Spleen (tissue), 11 donors: ENCODE measurements around the gene CPTP. TPM values are rescaled to one million over a fixed set of nuclear protein-coding genes. Genes with fewer than 3 reads are reported as not detected.

ENCODE experiments used
- DNase-seq: peaks from one replicate; pipeline ENCODE4 v3.0.0-alpha.2; 2020
- H3K27ac ChIP-seq, 8 donors: fragments of 200-600 bp; sonication (generic) in 7 of 8; 1 replicate in 4 of 8; 2 replicates in 4 of 8; pipeline versions ENCODE4 v1.5.0 to v1.8.0; 2016 to 2021; ENCODE audit warnings: inconsistent platforms in 4 of 8, mild to moderate bottlenecking in 4 of 8, moderate library complexity in 1 of 8
- H3K27me3 ChIP-seq, 7 donors: fragments of 200-600 bp; sonication (generic) in 6 of 7; replicated peaks in 1 of 7; 1 replicate in 4 of 7; 2 replicates in 3 of 7; pipeline versions ENCODE4 v1.5.0 to v1.8.0; 2016 to 2021; ENCODE audit warnings: inconsistent platforms in 3 of 7, mild to moderate bottlenecking in 1 of 7
- H3K36me3 ChIP-seq, 6 donors: fragments of 200-600 bp; sonication (generic) in 5 of 6; 1 replicate in 4 of 6; 2 replicates in 2 of 6; pipeline versions ENCODE4 v1.5.0 to v1.8.0; 2016 to 2021; ENCODE audit warnings: inconsistent platforms in 2 of 6
- H3K4me1 ChIP-seq, 6 donors: fragments of 200-600 bp; sonication (generic) in 5 of 6; 1 replicate in 3 of 6; 2 replicates in 3 of 6; pipeline versions ENCODE4 v1.5.0 to v1.8.0; 2016 to 2021; ENCODE audit warnings: inconsistent platforms in 3 of 6
- H3K4me3 ChIP-seq, 8 donors: fragments of 200-600 bp; sonication (generic) in 7 of 8; 1 replicate in 4 of 8; 2 replicates in 4 of 8; pipeline versions ENCODE4 v1.5.0 to v1.8.0; 2016 to 2021; ENCODE audit warnings: inconsistent platforms in 4 of 8, mild to moderate bottlenecking in 4 of 8, moderate library complexity in 2 of 8
- H3K9me3 ChIP-seq, 8 donors: fragments of 200-600 bp; sonication (generic) in 7 of 8; 1 replicate in 4 of 8; 2 replicates in 4 of 8; pipeline versions ENCODE4 v1.5.0 to v1.8.0; 2016 to 2021; ENCODE audit warnings: inconsistent platforms in 4 of 8
- CTCF ChIP-seq, 11 experiments: fragments of 200-600 bp in 7 of 11; fragments of 450-650 bp in 4 of 11; sonication (generic) in 4 of 11; IDR thresholded peaks in 8 of 11; conservative IDR thresholded peaks in 3 of 11; 1 replicate in 7 of 11; 2 replicates in 4 of 11; pipeline versions ENCODE4 v1.4.0 to v1.8.0; 2016 to 2021; ENCODE audit warnings: antibody characterized with exemption in 11 of 11, inconsistent platforms in 4 of 11, mild to moderate bottlenecking in 1 of 11
- POLR2A ChIP-seq, 3 donors: fragments of 450-650 bp; IDR thresholded peaks; one replicate each; pipeline ENCODE4 v1.5.1; 2017; ENCODE audit warnings: antibody characterized with exemption in 3 of 3, mild to moderate bottlenecking in 1 of 3
- POLR2AphosphoS5 ChIP-seq, 3 donors: sonication (generic); formaldehyde crosslinking; IDR thresholded peaks; one replicate each; pipeline ENCODE4 v1.5.1; 2017; ENCODE audit warnings: antibody characterized with exemption in 3 of 3
- WGBS, 5 donors: extraction: QIAGEN DNeasy Blood & Tissue Kit in 3 of 5; methylation state at CpG; one replicate each; pipeline versions ENCODE4 v1.1.5 to v1.1.7; 2013 to 2018; 5-methylcytosine and 5-hydroxymethylcytosine counted together
- intact Hi-C: fragments of 100-400 bp; cut with DNase I; formaldehyde crosslinking; loops from one replicate; pipeline ENCODE4 v1.15.0; 2023; ENCODE audit warnings: low total_unique reads
- polyA plus RNA-seq, 3 donors: library from polyadenylated mRNA; stranded (reverse); fragments of 200-250 nt; gene quantifications; one replicate each; pipeline ENCODE4 v1.2.1, GENCODE V29; 2013
- total RNA-seq, 7 donors: library from RNA; depleted of rRNA in 3 of 7; stranded (reverse); fragments of >200 nt in 3 of 7; fragmentation: NEBNext Ultra II Directional in 4 of 7; extraction: Animal tissue kit (Norgen Biotek cat#: 25700) in 4 of 7; gene quantifications; one replicate each; pipeline versions ENCODE4 v1.1.0 to v1.2.1, GENCODE V29; 2016 to 2021
- donor health status: healthy with polysubstance abuse.
- donor health status: DM: no; HTN: no; CAD: no; lungs with moderate emphysema.
- donor health status: DM: no; HTN: no; CAD: no.
- donor health status: Bipolar disorder and iron deficiency.
- donor health status: healthy.
- donor health status: DM: no; HTN: no; CAD: no.
- donor health status: DM: yes; HTN: yes; CAD: no.

CPTP gene
- total and polyA plus RNA-seq, 10 donors: 7.5 to 42.1 (median 25.9) TPM

GRCh38 chr1:1352786-1353388, 28.3 kb downstream of the CPTP start:
- Histone ChIP-seq H3K36me3 (peaks cover 0 to 26% (median 0%) of the 10 kb centered on the region in 6 donors), H3K9me3 (no peaks in the 10 kb centered on the region), H3K27ac (peak overlapping the region in 3 of 8 donors; percentile 22 to 53 (median 40)), H3K4me3 (peak overlapping the region in 1 of 8 donors; percentile 3), H3K27me3 (peaks cover 4 to 66% (median 45%) of the 10 kb centered on the region in 7 donors), H3K4me1 (peaks cover 5 to 67% (median 52%) of the 10 kb centered on the region in 6 donors)
- TF ChIP-seq CTCF (IDR thresholded peaks at IDR 0.05 in 8 of 11, conservative IDR thresholded peaks at IDR 0.05 in 3 of 11): no peak
- no peak for TF ChIP-seq POLR2AphosphoS5 (IDR thresholded peaks at IDR 0.05)
- no peak for TF ChIP-seq POLR2A (IDR thresholded peaks at IDR 0.05)
- intact Hi-C loops: no loop called here
- 22 to 37% (median 28%) methylated on average over 4 to 5 of the region's 5 CpGs; no CpG with 5 or more reads in 1 of the 5 donors for WGBS, 5 donors
- no peak for DNase-seq

GRCh38 chr1:1353389-1354151, 29.0 kb downstream of the CPTP start:
- H3K9me3 ChIP-seq: no peaks in the 10 kb centered on the region
- H3K4me1 ChIP-seq: peaks cover 0 to 67% (median 48%) of the 10 kb centered on the region in 6 donors
- TF ChIP-seq POLR2AphosphoS5 (IDR thresholded peaks at IDR 0.05) (peak in 1 of 3 donors; percentile 16), POLR2A (IDR thresholded peaks at IDR 0.05) (no peak)
- 23 to 40% (median 26%) methylated on average over 14 to 28 of the region's 28 CpGs for WGBS, 5 donors
- peak overlapping the region in 1 of 8 donors; percentile 58 for H3K4me3 ChIP-seq
- H3K27me3 ChIP-seq: peaks cover 4 to 73% (median 52%) of the 10 kb centered on the region in 7 donors
- peaks cover 0 to 26% (median 0%) of the 10 kb centered on the region in 6 donors for H3K36me3 ChIP-seq
- DNase-seq: no peak
- H3K27ac ChIP-seq: no peak overlapping the region
- intact Hi-C loops: no loop called here

- Histone ChIP-seq H3K9me3 (no peaks in the 10 kb centered on the region), H3K27me3 (peaks cover 4 to 83% (median 60%) of the 10 kb centered on the region in 7 donors), H3K36me3 (peaks cover 0 to 26% (median 0%) of the 10 kb centered on the region in 6 donors), H3K4me1 (peaks cover 0 to 76% (median 51%) of the 10 kb centered on the region in 6 donors), H3K4me3 (peak overlapping the region in 6 of 8 donors; percentile 4 to 58 (median 13)), H3K27ac (no peak overlapping the region)
- intact Hi-C loops: no loop called here
- DNase-seq: no peak
- no peak for TF ChIP-seq POLR2A (IDR thresholded peaks at IDR 0.05)
- TF ChIP-seq POLR2AphosphoS5 (IDR thresholded peaks at IDR 0.05): peak in 2 of 3 donors; percentile 18 to 47
- WGBS, 5 donors: 13 to 20% (median 18%) methylated on average over 17 to 116 of the region's 116 CpGs
These were observed 30.0 kb downstream of the CPTP start for GRCh38 chr1:1354271-1355247.

GRCh38 chr1:1355416-1355815, 30.8 kb downstream of the CPTP start:
- DNase-seq: no peak
- Histone ChIP-seq H3K4me3 (peak overlapping the region in 5 of 8 donors; percentile 0 to 58 (median 13)), H3K27ac (peak overlapping the region in 1 of 8 donors; percentile 31), H3K36me3 (peaks cover 0 to 26% (median 0%) of the 10 kb centered on the region in 6 donors), H3K27me3 (peaks cover 4 to 92% (median 65%) of the 10 kb centered on the region in 7 donors), H3K4me1 (peaks cover 0 to 85% (median 53%) of the 10 kb centered on the region in 6 donors), H3K9me3 (no peaks in the 10 kb centered on the region)
- WGBS, 5 donors: 0 to 8% (median 4%) methylated on average over 3 to 52 of the region's 52 CpGs
- intact Hi-C loops: no loop called here
- no peak for TF ChIP-seq CTCF (IDR thresholded peaks at IDR 0.05 in 8 of 11, conservative IDR thresholded peaks at IDR 0.05 in 3 of 11)
- no peak for TF ChIP-seq POLR2A (IDR thresholded peaks at IDR 0.05)
- TF ChIP-seq POLR2AphosphoS5 (IDR thresholded peaks at IDR 0.05): no peak
